NCI-H460 (cell line): Measurements from ENCODE around the gene BNIP5. TPM values are rescaled to one million over a fixed set of nuclear protein-coding genes. Genes with fewer than 3 reads are reported as not detected.
"Not testable (repeated sequence)": the region's sequence is repeated elsewhere in the genome, so short reads cannot be mapped to it uniquely, and the experiment has no call there.

Experiments
- DNase-seq: peaks from one replicate; pipeline ENCODE4 v3.0.0-alpha.2; 2016; ENCODE audit warnings: low read depth; ENCODE audit errors: extremely low read depth
- total RNA-seq: library from RNA; depleted of rRNA; stranded (reverse); fragments of >200 nt; shearing (Covaris generic); gene quantifications from 2 replicates; pipeline ENCODE4 v1.2.3, GENCODE V29; 2014

The BNIP5 gene
- total RNA-seq, 1 experiment from 2014 or later = not detected

DNA sequence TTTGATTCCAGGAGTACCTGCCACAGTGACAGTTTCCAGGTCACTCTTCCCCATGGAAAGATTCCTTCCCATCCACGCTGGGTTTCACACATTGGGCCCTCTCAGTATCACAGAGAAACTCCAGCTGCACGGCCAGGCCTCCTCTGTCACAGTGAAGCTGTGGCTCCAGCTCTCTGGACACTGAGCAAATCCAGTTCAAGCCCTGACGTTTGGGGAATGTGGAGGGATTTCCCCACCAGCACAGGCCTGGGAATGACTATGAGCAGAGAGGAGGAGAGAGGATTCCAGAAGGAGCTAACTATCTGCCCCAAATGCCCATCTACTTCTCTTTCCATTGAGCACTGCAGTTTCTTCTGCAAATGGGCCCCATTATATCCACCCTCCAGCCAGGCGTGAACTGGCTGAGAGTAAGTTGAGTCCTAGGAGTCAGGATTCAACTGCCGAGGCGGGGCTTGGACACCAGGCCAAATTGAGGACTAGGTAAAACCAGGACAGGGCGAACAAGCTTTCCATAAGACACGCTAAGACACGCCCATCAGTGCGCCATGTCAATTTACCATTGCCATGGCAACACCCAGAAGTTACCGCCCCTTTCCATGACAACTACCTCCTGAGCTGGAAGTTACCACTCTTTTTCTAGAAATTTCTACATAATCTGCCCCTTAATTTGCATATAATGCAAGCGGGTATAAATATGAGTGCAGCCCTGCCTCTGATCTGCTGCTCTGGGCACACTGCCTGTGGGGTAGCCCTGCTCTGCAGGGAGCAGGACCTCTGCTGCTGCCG lies 9.2 kb upstream of the BNIP5 start:
- DNase-seq = no peak

DNA sequence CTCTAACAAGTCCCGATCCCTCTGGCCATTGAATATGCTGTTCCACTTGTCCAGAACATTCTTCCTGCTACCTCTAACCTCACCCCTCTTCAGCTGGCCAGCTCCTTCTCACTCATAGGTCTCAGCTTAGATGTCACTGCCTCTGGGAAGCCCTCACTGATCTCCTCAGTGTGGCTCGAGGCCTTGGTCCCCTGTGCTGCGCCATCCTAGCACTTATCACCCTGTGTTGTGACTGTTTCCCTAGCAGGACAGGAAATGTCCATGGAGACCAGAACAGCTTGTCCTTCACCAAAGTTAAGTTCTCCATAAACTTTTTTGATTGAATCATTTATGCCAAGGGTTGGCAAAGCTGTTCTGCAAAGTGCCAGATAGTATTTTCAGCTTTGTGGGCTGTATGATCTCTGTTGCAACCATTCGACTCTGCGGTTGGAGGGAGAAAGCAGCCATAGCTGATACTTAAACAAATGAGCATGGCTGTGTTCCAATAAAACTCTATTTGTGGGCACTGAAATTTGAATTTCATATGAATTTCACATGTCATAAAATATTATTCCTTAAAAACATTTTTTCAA lies 6.5 kb upstream of the BNIP5 start:
- DNase-seq = no peak

DNA sequence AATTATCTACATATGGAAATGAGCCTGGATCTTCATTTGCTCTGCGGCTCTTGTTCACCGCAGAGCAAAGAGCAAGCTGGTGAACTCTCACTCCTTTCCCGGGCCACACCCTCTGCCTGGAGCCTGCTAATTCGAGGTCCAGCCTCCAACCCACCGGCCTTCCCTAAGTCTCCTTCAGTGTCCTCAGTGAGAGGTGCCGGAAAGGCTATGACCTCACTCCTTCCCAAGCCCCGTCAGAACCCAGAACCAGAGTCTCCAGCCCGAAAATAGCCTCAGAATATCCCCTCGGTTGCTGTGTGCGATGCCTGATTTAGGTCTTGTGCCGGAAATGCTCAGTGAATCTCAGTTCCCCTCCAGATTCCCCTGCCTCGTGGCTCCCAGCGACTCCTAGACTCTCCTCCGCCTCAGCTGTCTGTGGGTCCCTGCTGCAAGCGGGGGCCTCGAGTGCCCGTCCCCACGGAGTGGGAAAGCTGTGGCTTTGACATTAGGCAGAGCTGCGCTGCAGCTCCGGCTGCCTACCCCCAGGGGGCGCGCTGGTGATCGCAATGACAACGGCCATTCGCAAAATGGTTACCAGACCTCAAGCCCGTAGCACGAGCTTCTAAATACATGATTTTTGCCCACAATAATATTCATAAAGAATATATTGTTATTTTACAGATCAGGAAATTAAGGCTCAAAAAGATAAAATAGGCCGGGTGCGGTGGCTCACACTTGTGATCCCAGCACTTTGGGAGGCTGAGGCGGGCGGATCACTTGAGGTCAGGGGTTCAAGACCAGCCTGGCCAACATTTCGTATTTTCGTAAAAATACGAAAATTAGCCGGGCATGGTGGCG lies 4.1 kb upstream of the BNIP5 start:
- peak; percentile 46 for DNase-seq

DNA sequence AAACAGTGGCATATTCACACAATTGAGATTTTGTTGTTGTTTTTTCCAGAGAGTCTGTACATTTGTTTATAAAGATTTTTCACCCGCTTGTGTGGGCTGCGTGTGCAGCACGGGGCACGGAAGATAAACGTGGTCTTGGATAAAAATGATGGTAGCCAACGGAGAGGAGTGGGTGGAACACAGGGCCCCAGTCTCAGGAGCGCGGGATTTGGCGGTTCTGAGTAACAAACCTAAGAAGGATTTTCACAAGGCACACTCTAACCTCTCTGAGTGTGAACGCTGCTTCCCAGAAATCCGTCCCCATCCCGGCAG lies 3.6 kb upstream of the BNIP5 start:
- DNase-seq = no peak

DNA sequence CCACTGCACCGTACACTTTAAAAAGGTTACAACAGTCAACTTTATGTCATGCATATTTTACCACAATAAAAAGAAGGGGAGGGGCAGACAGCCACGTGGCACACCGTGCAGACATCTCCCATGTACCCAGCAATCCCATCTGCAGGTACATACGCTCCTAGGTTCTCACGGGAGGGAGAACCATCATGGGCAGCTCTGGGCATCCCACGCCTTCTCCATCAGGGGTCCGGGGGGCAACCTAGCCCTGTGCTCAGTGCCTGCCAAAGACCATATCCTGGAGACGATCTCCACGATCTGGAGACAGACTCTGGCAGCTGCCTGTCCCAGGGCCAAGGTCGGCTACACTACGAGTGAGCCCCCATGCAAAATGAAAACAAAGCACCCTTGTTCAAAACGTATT lies 2.5 kb upstream of the BNIP5 start:
- DNase-seq = no peak

DNA sequence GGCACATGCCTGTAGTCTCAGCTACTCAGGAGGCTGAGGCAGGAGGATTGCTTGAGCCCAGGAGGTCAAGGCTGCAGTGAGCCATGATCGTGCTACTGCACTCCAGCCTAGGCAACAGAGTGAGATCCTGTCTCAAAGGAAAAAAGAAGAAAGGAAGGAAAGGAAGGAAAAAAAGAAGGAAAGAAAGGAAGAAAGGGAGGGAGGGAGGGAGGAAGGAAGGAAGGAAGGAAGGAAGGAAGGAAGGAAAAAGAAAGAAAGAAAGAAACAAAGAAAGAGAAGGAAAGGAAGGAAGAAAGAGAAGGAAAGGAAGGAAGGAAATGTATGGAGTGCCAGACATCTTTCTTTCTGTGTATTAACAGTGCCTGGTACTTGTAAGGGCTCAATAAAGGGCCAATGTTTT lies 1.5 kb upstream of the BNIP5 start:
- not testable (repeated sequence) for DNase-seq

GRCh38 chr6:36337814-36338213 lies 1.1 kb upstream of the BNIP5 start:
- DNase-seq = no peak

DNA sequence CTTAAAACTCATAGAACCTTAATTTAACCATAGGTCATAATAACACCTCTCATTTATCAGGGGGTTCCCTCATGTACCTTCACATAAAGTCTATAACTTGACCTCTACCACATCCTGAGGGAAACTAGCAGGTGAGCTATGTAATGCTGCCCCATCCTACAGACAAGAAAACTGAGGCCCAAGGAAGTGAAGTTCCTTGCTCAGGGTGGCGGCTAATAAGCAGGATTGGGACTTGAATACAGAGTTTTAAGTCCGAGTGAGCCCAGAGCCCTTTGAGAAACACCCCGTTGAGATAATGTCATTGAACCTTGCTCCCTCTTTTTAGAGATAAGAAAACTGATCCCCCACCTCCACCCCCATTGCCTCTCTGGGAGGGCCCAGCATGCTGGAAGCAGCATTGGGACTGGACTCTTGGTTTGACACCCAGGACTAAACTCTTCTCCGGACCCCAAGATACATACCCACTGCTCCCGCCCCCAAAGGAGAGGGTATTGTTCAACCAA lies 429 bp downstream of the BNIP5 start:
- no peak for DNase-seq

GRCh38 chr6:36335465-36336207 lies 1.1 kb downstream of the BNIP5 start:
- DNase-seq = no peak

GRCh38 chr6:36334832-36335459 lies 1.7 kb downstream of the BNIP5 start:
- DNase-seq = no peak

- no peak for DNase-seq
Observed at GRCh38 chr6:36333931-36334725, 2.6 kb downstream of the BNIP5 start.

- DNase-seq = no peak
Observed at GRCh38 chr6:36333171-36333895, 3.4 kb downstream of the BNIP5 start.

DNA sequence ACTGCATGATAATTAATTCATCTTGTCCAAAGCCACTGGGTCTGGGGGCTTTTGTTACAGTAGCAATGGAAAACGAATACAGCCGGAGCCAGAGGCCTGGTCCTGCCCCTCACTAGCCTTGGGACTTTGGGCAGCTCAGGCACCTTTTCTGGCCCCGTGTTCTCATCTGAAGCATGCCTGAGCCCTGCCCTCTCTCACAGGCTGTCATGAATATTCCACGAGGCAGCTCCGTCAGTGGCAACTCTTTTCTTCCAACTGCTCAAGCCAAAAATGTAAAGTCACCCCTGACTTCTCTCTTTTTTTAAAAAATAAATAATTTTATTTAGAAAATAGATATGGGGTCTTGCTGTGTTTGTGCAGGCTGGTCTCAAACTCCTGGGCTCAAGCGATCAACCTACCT lies 5.3 kb downstream of the BNIP5 start:
- no peak for DNase-seq

GRCh38 chr6:36330366-36330765 lies 6.3 kb downstream of the BNIP5 start:
- no peak for DNase-seq

- no peak for DNase-seq
Observed at GRCh38 chr6:36329798-36330291, 6.8 kb downstream of the BNIP5 start.

DNA sequence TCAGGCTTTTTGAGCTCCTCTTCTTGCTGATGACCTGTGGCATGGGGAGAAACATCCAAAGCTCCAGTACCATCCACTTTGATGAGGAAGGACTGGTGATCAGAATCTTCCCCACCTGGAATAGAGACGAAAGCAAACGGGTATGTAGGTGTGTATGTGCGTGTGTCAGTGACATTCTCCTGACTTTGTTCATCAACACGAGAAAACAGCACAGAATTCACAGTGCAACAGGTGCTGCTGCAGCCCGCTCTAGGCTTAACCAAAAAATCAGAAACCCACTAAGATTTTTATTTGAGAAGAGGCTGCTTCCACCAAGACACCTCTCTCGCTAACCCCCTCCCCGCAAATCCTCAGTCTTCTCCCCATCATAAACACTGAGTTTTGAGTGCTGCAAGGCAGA lies 8.1 kb downstream of the BNIP5 start:
- no peak for DNase-seq

DNA sequence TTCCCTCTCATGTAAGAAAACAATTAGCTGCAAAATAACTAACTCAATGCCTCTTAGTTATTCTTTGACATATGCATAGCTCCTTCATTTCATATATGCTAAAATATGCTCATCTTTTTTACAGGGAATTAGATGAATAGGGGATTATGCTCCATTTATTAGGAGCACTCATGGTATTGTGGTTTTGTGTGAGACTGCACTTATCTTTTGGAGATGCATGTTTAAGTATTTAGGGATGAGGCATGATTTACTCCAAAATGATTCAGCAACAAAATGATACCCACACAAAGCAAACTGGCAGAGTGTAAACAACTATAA lies 8.8 kb downstream of the BNIP5 start:
- no peak for DNase-seq

GRCh38 chr6:36327226-36327918 lies 9.3 kb downstream of the BNIP5 start:
- no peak for DNase-seq
